ENCODE data around the gene MAPK12.
"Not testable (repeated sequence)": the region's sequence is repeated elsewhere in the genome, so short reads cannot be mapped to it uniquely, and the experiment has no call there.

Gene MAPK12

GRCh38 chr22:50210378-50211139 is 50.9 kb downstream of the MAPK12 start:
- no peak for DNase-seq

GRCh38 chr22:50209893-50210292 is 51.6 kb downstream of the MAPK12 start:
- peak; percentile 71 for DNase-seq

- DNase-seq = no peak
Measured at GRCh38 chr22:50208939-50209892, 52.3 kb downstream of the MAPK12 start.

GRCh38 chr22:50208430-50208938 is 53.0 kb downstream of the MAPK12 start:
- no peak for DNase-seq

- DNase-seq = no peak
Measured at GRCh38 chr22:50207383-50208140, 53.9 kb downstream of the MAPK12 start.

- DNase-seq = no peak
Measured at GRCh38 chr22:50206599-50206998, 54.9 kb downstream of the MAPK12 start.

- DNase-seq = no peak
Measured at GRCh38 chr22:50205781-50206569, 55.5 kb downstream of the MAPK12 start.

GRCh38 chr22:50204998-50205397 is 56.5 kb downstream of the MAPK12 start:
- not testable (repeated sequence) for DNase-seq

GRCh38 chr22:50204571-50204970 is 56.9 kb downstream of the MAPK12 start:
- no peak for DNase-seq

GRCh38 chr22:50203288-50203687 is 58.2 kb downstream of the MAPK12 start:
- DNase-seq = no peak
